SU-DHL-6 (cell line): Measurements from ENCODE around the gene C4BPB.

ENCODE experiments used
- EZH2phosphoT487 ChIP-seq: fragments of 200-600 bp; sonication (generic), shearing (Covaris generic); conservative IDR thresholded peaks from 2 replicates; pipeline ENCODE4 v1.6.1; 2018; ENCODE audit warnings: mild to moderate bottlenecking, antibody characterized with exemption, low read length, moderate library complexity, mixed read lengths
- TF ChIP-seq, protein P1 (sequence below): fragments of 200-600 bp; sonication (generic); IDR thresholded peaks from one replicate; pipeline ENCODE4 v1.5.1; 2017; ENCODE audit warnings: antibody characterized with exemption, mild to moderate bottlenecking, low read length, moderate library complexity; ENCODE audit not compliant: insufficient read depth, poor library complexity, severe bottlenecking

DNA sequence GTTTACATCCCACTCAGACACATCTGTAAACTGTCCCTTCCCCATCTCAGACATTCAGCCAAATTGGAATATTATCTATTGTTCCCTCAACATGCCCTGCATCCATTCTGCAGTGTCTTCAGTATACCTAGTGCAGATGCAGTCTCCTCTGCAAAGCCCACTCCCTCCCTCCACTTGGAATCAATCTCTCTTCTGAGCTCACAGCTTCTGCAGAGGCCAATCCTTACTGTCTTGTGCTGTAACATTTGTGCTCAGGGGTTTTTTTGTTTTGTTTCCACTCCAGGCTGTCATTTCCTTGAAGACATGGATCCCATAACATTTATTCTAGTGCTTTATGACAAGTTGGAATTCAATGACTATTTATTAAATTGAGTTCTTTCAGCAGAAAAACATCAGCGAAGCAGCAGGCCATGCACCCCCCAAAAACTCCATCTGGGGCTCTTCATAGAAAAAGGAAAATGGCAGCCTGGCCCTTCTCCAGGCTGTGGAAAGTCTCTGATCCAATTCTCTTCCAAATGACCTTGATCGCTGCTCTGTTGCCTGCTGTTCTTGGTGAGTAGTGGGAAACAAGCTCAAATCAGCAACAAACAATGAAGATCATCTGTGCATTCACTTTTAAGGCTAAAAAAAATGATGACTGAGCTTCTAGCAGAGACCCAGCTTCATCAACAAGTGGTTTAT, 24.1 kb downstream of the C4BPB start:
- TF ChIP-seq, protein P1, sequence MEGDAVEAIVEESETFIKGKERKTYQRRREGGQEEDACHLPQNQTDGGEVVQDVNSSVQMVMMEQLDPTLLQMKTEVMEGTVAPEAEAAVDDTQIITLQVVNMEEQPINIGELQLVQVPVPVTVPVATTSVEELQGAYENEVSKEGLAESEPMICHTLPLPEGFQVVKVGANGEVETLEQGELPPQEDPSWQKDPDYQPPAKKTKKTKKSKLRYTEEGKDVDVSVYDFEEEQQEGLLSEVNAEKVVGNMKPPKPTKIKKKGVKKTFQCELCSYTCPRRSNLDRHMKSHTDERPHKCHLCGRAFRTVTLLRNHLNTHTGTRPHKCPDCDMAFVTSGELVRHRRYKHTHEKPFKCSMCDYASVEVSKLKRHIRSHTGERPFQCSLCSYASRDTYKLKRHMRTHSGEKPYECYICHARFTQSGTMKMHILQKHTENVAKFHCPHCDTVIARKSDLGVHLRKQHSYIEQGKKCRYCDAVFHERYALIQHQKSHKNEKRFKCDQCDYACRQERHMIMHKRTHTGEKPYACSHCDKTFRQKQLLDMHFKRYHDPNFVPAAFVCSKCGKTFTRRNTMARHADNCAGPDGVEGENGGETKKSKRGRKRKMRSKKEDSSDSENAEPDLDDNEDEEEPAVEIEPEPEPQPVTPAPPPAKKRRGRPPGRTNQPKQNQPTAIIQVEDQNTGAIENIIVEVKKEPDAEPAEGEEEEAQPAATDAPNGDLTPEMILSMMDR: no peak
- TF ChIP-seq EZH2phosphoT487: no peak
